HEK293T (cell line): ENCODE results near the gene DHDH.

Experiments
- CTCF ChIA-PET: fragments of 350-600 bp; formaldehyde crosslinking; extraction: SDS; loops from one replicate; lab custom pipeline; 2021; ENCODE audit warnings: antibody characterized with exemption, inconsistent platforms; lab: Yijun Ruan, JAX
- POLR2A ChIA-PET: fragments of 350-600 bp; formaldehyde crosslinking; extraction: SDS; loops from one replicate; lab custom pipeline; 2020; ENCODE audit warnings: antibody characterized with exemption, inconsistent platforms; lab: Yijun Ruan, JAX
- DNase-seq: peaks from one replicate; pipeline ENCODE4 v3.0.0; 2012; ENCODE audit warnings: mixed read lengths; ENCODE audit errors: extremely low spot score
- ARNT ChIP-seq: fragments of 450-650 bp; IDR thresholded peaks from 2 replicates; pipeline ENCODE4 v1.6.1; 2017; ENCODE audit warnings: mild to moderate bottlenecking
- BHLHE40 ChIP-seq: fragments of 450-650 bp; IDR thresholded peaks from 2 replicates; pipeline ENCODE4 v1.6.1; 2016; ENCODE audit warnings: mild to moderate bottlenecking, moderate library complexity, borderline replicate concordance
- CTBP1 ChIP-seq: fragments of 450-650 bp; IDR thresholded peaks from 2 replicates; pipeline ENCODE4 v1.6.1; 2016; ENCODE audit warnings: borderline replicate concordance
- ELF4 ChIP-seq: fragments of 450-650 bp; IDR thresholded peaks from 2 replicates; pipeline ENCODE4 v1.6.1; 2017; ENCODE audit warnings: antibody characterized with exemption
- FOXA1 ChIP-seq: fragments of 450-650 bp; IDR thresholded peaks from 2 replicates; pipeline ENCODE4 v1.6.1; 2016; ENCODE audit warnings: mild to moderate bottlenecking
- FOXK2 ChIP-seq: fragments of 450-650 bp; IDR thresholded peaks from 2 replicates; pipeline ENCODE4 v1.6.1; 2016; ENCODE audit warnings: mild to moderate bottlenecking
- FOXM1 ChIP-seq: fragments of 450-650 bp; IDR thresholded peaks from 2 replicates; pipeline ENCODE4 v1.6.1; 2017; ENCODE audit warnings: mild to moderate bottlenecking, borderline replicate concordance
- HDGF ChIP-seq: fragments of 450-650 bp; IDR thresholded peaks from 2 replicates; pipeline ENCODE4 v1.6.1; 2017; ENCODE audit warnings: antibody characterized with exemption, borderline replicate concordance
- L3MBTL2 ChIP-seq: fragments of 450-650 bp; conservative IDR thresholded peaks from 2 replicates; pipeline ENCODE4 v1.6.1; 2016; ENCODE audit warnings: mild to moderate bottlenecking
- LEF1 ChIP-seq: fragments of 450-650 bp; IDR thresholded peaks from 2 replicates; pipeline ENCODE4 v1.6.1; 2017; ENCODE audit warnings: mild to moderate bottlenecking, borderline replicate concordance
- NFRKB ChIP-seq: fragments of 450-650 bp; IDR thresholded peaks from 2 replicates; pipeline ENCODE4 v1.6.1; 2016; ENCODE audit warnings: mild to moderate bottlenecking, moderate library complexity
- PKNOX1 ChIP-seq: fragments of 450-650 bp; IDR thresholded peaks from 2 replicates; pipeline ENCODE4 v1.6.1; 2016
- SP1 ChIP-seq: fragments of 450-650 bp; IDR thresholded peaks from 2 replicates; pipeline ENCODE4 v1.6.1; 2017
- SUZ12 ChIP-seq: fragments of 450-650 bp; IDR thresholded peaks from 2 replicates; pipeline ENCODE4 v1.6.1; 2016; ENCODE audit warnings: mild to moderate bottlenecking
- TARDBP ChIP-seq: fragments of 450-650 bp; IDR thresholded peaks from 2 replicates; pipeline ENCODE4 v1.6.1; 2016
- ZNF384 ChIP-seq: fragments of 450-650 bp; IDR thresholded peaks from 2 replicates; pipeline ENCODE4 v1.6.1; 2016

The DHDH gene

GRCh38 chr19:48970923-48971395, 37.5 kb downstream of the DHDH start:
- TF ChIP-seq FOXM1 (no peak), FOXA1 (no peak), SP1 (no peak), HDGF (no peak), BHLHE40 (no peak), FOXK2 (no peak), ELF4 (no peak)
- CTCF ChIA-PET = interaction anchor here (0.6 to 2.1 kb wide), 15 partner anchors 9 to 259 kb away, joined by 3 to 10 read pairs (median 6); partner anchors contain the start of genes BAX, BCAT2, GYS1 and NUCB1
- POLR2A ChIA-PET = interaction anchor here (0.7 to 1.8 kb wide), 4 partner anchors 16 to 176 kb away, joined by 3 to 13 read pairs (median 4); partner anchors contain the start of genes BAX, GYS1, PPP1R15A and RUVBL2
- peak; percentile 79 for DNase-seq

GRCh38 chr19:48975947-48976847, 42.7 kb downstream of the DHDH start:
- TF ChIP-seq TARDBP = no peak
- TF ChIP-seq FOXK2 = no peak
- no peak for TF ChIP-seq FOXM1
- TF ChIP-seq ZNF384 = 0 out of 2 replicates have a peak, but pooled peaks have one; percentile 36
- no peak for TF ChIP-seq HDGF
- peak; percentile 86 for TF ChIP-seq SUZ12
- TF ChIP-seq ELF4 = peak; percentile 88
- no peak for TF ChIP-seq CTBP1
- TF ChIP-seq FOXA1 = no peak
- TF ChIP-seq L3MBTL2 = peak; percentile 58
- DNase-seq = peak; percentile 57
- POLR2A ChIA-PET = interaction anchor here (0.9 to 1.0 kb wide), 2 partner anchors 10 to 76 kb away, joined by 3 to 5 read pairs; partner anchors contain the start of gene NUCB1
- CTCF ChIA-PET = interaction anchor here (0.7 to 4.6 kb wide), 2 partner anchors 16 to 24 kb away, joined by 4 to 26 read pairs; partner anchors contain the start of genes GYS1 and RUVBL2

GRCh38 chr19:48977061-48977460, 43.6 kb downstream of the DHDH start:
- ChIA-PET CTCF (interaction anchor here (0.6 to 4.6 kb wide), 2 partner anchors 15 to 570 kb away, joined by 3 to 26 read pairs; partner anchors contain the start of genes GYS1 and RUVBL2), POLR2A (interaction anchor here (1.0 kb wide), 2 partner anchors 11 to 105 kb away, joined by 3 to 5 read pairs; partner anchors contain the start of gene PPP1R15A)

GRCh38 chr19:48982280-48982679, 48.8 kb downstream of the DHDH start:
- DNase-seq = no peak
- ChIA-PET POLR2A (interaction anchor here (2.5 kb wide), 1 partner anchor 11 kb away, joined by 12 read pairs; the partner anchor contains the start of genes GYS1 and RUVBL2), CTCF (no interaction called here)
- no peak for TF ChIP-seq NFRKB
- TF ChIP-seq SP1 = no peak
- no peak for TF ChIP-seq SUZ12
- TF ChIP-seq FOXK2 = no peak
- no peak for TF ChIP-seq FOXA1
- no peak for TF ChIP-seq LEF1
- no peak for TF ChIP-seq CTBP1
- no peak for TF ChIP-seq ELF4
- TF ChIP-seq FOXM1 = no peak

More at GRCh38 chr19:48977061-48977460, 43.6 kb downstream of the DHDH start:
- TF ChIP-seq SP1 = no peak
- no peak for TF ChIP-seq BHLHE40
- TF ChIP-seq L3MBTL2 = no peak
- no peak for TF ChIP-seq ARNT
- TF ChIP-seq FOXA1 = no peak
- TF ChIP-seq PKNOX1 = no peak
- no peak for TF ChIP-seq LEF1
- TF ChIP-seq FOXK2 = no peak
- TF ChIP-seq ZNF384 = no peak
- TF ChIP-seq NFRKB = no peak
- no peak for TF ChIP-seq TARDBP
- TF ChIP-seq SUZ12 = no peak
- no peak for TF ChIP-seq FOXM1
- TF ChIP-seq HDGF = no peak
- no peak for DNase-seq

GRCh38 chr19:48985711-48986110, 52.2 kb downstream of the DHDH start:
- DNase-seq = no peak
- ChIA-PET POLR2A (no interaction called here), CTCF (no interaction called here)
- TF ChIP-seq TARDBP (no peak), ELF4 (no peak), SUZ12 (no peak), PKNOX1 (no peak), SP1 (no peak), HDGF (no peak), FOXK2 (no peak), ARNT (no peak), CTBP1 (no peak), LEF1 (no peak), NFRKB (no peak), FOXA1 (no peak), L3MBTL2 (no peak), FOXM1 (no peak), ZNF384 (no peak)
